Measurements from ENCODE around the gene ZSCAN22.
A peak's percentile ranks its signal among the peaks of the same experiment; 100 is the strongest.
"Not testable (repeated sequence)": the region's sequence is repeated elsewhere in the genome, so short reads cannot be mapped to it uniquely, and the experiment has no call there.

Gene ZSCAN22

GRCh38 chr19:58304748-58305064 is 22.1 kb upstream of the ZSCAN22 start:
- no peak overlapping the region for H3K4me3 ChIP-seq (IDR thresholded peaks at IDR 0.05; ENCODE audit: insufficient read depth, low read depth, low read length)
- no peak overlapping the region for H3K9ac ChIP-seq
- H2AFZ ChIP-seq (ENCODE audit: low read depth): peak overlapping the region; percentile 59
- H3K4me2 ChIP-seq: peak overlapping the region; percentile 33; the same call in 1 of the 2 replicates
- H4K20me1 ChIP-seq (ENCODE audit: insufficient read depth): no peaks in the 10 kb centered on the region
- H3K79me2 ChIP-seq (ENCODE audit: insufficient read depth, low read depth): peaks cover 7% of the 10 kb centered on the region; the same call in 1 of the 2 replicates
- no peak for TF ChIP-seq CTCF (conservative IDR thresholded peaks at IDR 0.05; ENCODE audit: low read depth, low read length)
- H3K27me3 ChIP-seq (ENCODE audit: insufficient read depth, low read depth): no peaks in the 10 kb centered on the region
- peaks cover 14% of the 10 kb centered on the region; the same call in 1 of the 2 replicates for H3K36me3 ChIP-seq (ENCODE audit: insufficient read depth)
- H3K27ac ChIP-seq: no peak overlapping the region
- H3K4me1 ChIP-seq (ENCODE audit: low read depth, poor library complexity, severe bottlenecking): peaks cover 10% of the 10 kb centered on the region

GRCh38 chr19:58305065-58305931 is 21.5 kb upstream of the ZSCAN22 start, which contains the start of gene ERVK3-1:
TSS of gene ERVK3-1 (plus strand) at chr19:58305377. CDS start at chr19:58312169, 6,792 bp downstream.
- TF ChIP-seq CTCF (conservative IDR thresholded peaks at IDR 0.05; ENCODE audit: low read depth, low read length): no peak
- peak within 1 kb of the TSS; percentile 38; the same call in 1 of the 2 replicates for H3K27ac ChIP-seq
- peaks cover 18% of the 10 kb centered on the region; the same call in 1 of the 2 replicates for H3K36me3 ChIP-seq (ENCODE audit: insufficient read depth)
- H2AFZ ChIP-seq (ENCODE audit: low read depth): peak within 1 kb of the TSS; percentile 59
- H3K4me3 ChIP-seq (IDR thresholded peaks at IDR 0.05; ENCODE audit: insufficient read depth, low read depth, low read length): no peak within 1 kb of the TSS
- peaks cover 10% of the 10 kb centered on the region for H3K4me1 ChIP-seq (ENCODE audit: low read depth, poor library complexity, severe bottlenecking)
- H3K4me2 ChIP-seq: peak within 1 kb of the TSS; percentile 82
- H4K20me1 ChIP-seq (ENCODE audit: insufficient read depth): no peaks in the 10 kb centered on the region
- peaks cover 7% of the 10 kb centered on the region; the same call in 1 of the 2 replicates for H3K79me2 ChIP-seq (ENCODE audit: insufficient read depth, low read depth)
- peak within 1 kb of the TSS; percentile 62 for H3K9ac ChIP-seq
- no peaks in the 10 kb centered on the region for H3K27me3 ChIP-seq (ENCODE audit: insufficient read depth, low read depth)

GRCh38 chr19:58305932-58306323 is 20.9 kb upstream of the ZSCAN22 start:
- H3K36me3 ChIP-seq (ENCODE audit: insufficient read depth): peaks cover 18% of the 10 kb centered on the region; the same call in 1 of the 2 replicates
- no peaks in the 10 kb centered on the region for H3K27me3 ChIP-seq (ENCODE audit: insufficient read depth, low read depth)
- H3K4me3 ChIP-seq (IDR thresholded peaks at IDR 0.05; ENCODE audit: insufficient read depth, low read depth, low read length): no peak overlapping the region
- peaks cover 10% of the 10 kb centered on the region for H3K4me1 ChIP-seq (ENCODE audit: low read depth, poor library complexity, severe bottlenecking)
- no peak for TF ChIP-seq CTCF (conservative IDR thresholded peaks at IDR 0.05; ENCODE audit: low read depth, low read length)
- H3K4me2 ChIP-seq: peak overlapping the region; percentile 82
- H3K27ac ChIP-seq: no peak overlapping the region; the same call in 1 of the 2 replicates
- H2AFZ ChIP-seq (ENCODE audit: low read depth): peak overlapping the region; percentile 59; the same call in 1 of the 2 replicates
- H3K9ac ChIP-seq: peak overlapping the region; percentile 62; the same call in 1 of the 2 replicates
- H3K79me2 ChIP-seq (ENCODE audit: insufficient read depth, low read depth): peaks cover 7% of the 10 kb centered on the region; the same call in 1 of the 2 replicates
- H4K20me1 ChIP-seq (ENCODE audit: insufficient read depth): no peaks in the 10 kb centered on the region

GRCh38 chr19:58307736-58308135 is 19.1 kb upstream of the ZSCAN22 start:
- no peaks in the 10 kb centered on the region for H4K20me1 ChIP-seq (ENCODE audit: insufficient read depth)
- no peaks in the 10 kb centered on the region for H3K27me3 ChIP-seq (ENCODE audit: insufficient read depth, low read depth)
- peaks cover 24% of the 10 kb centered on the region; the same call in 1 of the 2 replicates for H3K36me3 ChIP-seq (ENCODE audit: insufficient read depth)
- no peak overlapping the region for H3K4me3 ChIP-seq (IDR thresholded peaks at IDR 0.05; ENCODE audit: insufficient read depth, low read depth, low read length)
- H3K4me2 ChIP-seq: no peak overlapping the region
- H3K79me2 ChIP-seq (ENCODE audit: insufficient read depth, low read depth): peaks cover 7% of the 10 kb centered on the region; the same call in 1 of the 2 replicates
- H3K27ac ChIP-seq: no peak overlapping the region
- peaks cover 10% of the 10 kb centered on the region for H3K4me1 ChIP-seq (ENCODE audit: low read depth, poor library complexity, severe bottlenecking)
- no peak for TF ChIP-seq CTCF (conservative IDR thresholded peaks at IDR 0.05; ENCODE audit: low read depth, low read length)
- no peak overlapping the region for H3K9ac ChIP-seq
- no peak overlapping the region for H2AFZ ChIP-seq (ENCODE audit: low read depth)

GRCh38 chr19:58310685-58311084 is 16.1 kb upstream of the ZSCAN22 start:
- peaks cover 27% of the 10 kb centered on the region; the same call in 1 of the 2 replicates for H3K36me3 ChIP-seq (ENCODE audit: insufficient read depth)
- H3K79me2 ChIP-seq (ENCODE audit: insufficient read depth, low read depth); H4K20me1 ChIP-seq (ENCODE audit: insufficient read depth); H3K27me3 ChIP-seq (ENCODE audit: insufficient read depth, low read depth); H3K27ac ChIP-seq; H3K9ac ChIP-seq; H3K4me2 ChIP-seq; H2AFZ ChIP-seq (ENCODE audit: low read depth); H3K4me3 ChIP-seq (IDR thresholded peaks at IDR 0.05; ENCODE audit: insufficient read depth, low read depth, low read length): not testable (repeated sequence)
- H3K4me1 ChIP-seq (ENCODE audit: low read depth, poor library complexity, severe bottlenecking): peaks cover 10% of the 10 kb centered on the region

All from KMS-11 (cell line).